HCT116 (cell line): Measurements from ENCODE around the gene FNDC3B.

ENCODE experiments used
- CTCF ChIP-seq, 3 experiments: fragments of 200-600 bp in 1 of 3; sonication (generic) in 1 of 3; IDR thresholded peaks in 2 of 3; conservative IDR thresholded peaks in 1 of 3; 2 replicates each; pipeline ENCODE4 v1.5.1; 2012 to 2017; ENCODE audit warnings: low read depth in 2 of 3, low read length in 2 of 3, antibody characterized with exemption in 1 of 3, borderline replicate concordance in 1 of 3, control low read depth in 1 of 3, mild to moderate bottlenecking in 1 of 3, mixed read lengths in 1 of 3, mixed run types in 1 of 3, moderate library complexity in 1 of 3; ENCODE audit not compliant: insufficient read depth in 1 of 3
- ELF1 ChIP-seq: IDR thresholded peaks from 2 replicates; pipeline ENCODE4 v1.6.1; 2012; ENCODE audit warnings: low read depth, borderline replicate concordance
- EZH2 ChIP-seq: fragments of 200-600 bp; sonication (generic); IDR thresholded peaks from 2 replicates; pipeline ENCODE4 v1.6.1; 2017; ENCODE audit warnings: antibody characterized with exemption, mixed run types
- JUND ChIP-seq: IDR thresholded peaks from 2 replicates; pipeline ENCODE4 v1.6.1; 2012
- POLR2A ChIP-seq: IDR thresholded peaks from 2 replicates; pipeline ENCODE4 v1.7.0; 2011; ENCODE audit warnings: borderline replicate concordance; ENCODE audit not compliant: insufficient read depth, insufficient read length; ENCODE audit errors: extremely low read depth
- POLR2AphosphoS5 ChIP-seq: IDR thresholded peaks from 2 replicates; pipeline ENCODE4 v1.6.1; 2011; ENCODE audit warnings: mild to moderate bottlenecking, low read depth, low read length, moderate library complexity
- SP1 ChIP-seq: IDR thresholded peaks from 2 replicates; pipeline ENCODE4 v1.6.1; 2012; ENCODE audit warnings: low read depth
- ZFX ChIP-seq: fragments of 450-650 bp; IDR thresholded peaks from 2 replicates; pipeline ENCODE4 v1.6.1; 2017
- TF ChIP-seq, protein P1 (sequence below): IDR thresholded peaks from 2 replicates; pipeline ENCODE4 v1.6.1; 2012; ENCODE audit warnings: low read depth

DNA sequence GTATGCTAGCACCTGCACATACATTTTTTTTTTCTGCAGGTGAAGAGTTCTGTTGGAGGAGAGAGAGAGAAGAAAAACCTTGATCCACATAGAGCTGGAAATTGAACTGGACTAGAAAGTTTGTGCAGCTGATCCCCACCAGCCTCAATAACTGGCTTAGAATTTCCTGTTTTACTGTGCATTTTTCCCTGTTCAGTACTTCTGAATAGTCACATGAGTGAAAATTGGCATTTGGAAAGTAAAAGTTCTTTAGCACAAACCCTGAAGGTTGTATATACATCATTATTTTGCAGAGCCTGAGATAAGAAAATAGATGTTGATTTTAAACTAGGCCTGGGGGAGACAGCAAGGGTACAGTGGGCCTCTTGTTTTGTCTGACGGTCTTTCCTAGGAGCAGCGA, 366.5 kb downstream of the FNDC3B start:
- TF ChIP-seq CTCF (IDR thresholded peaks at IDR 0.05 in 2 of 3, conservative IDR thresholded peaks at IDR 0.05 in 1 of 3; ENCODE audit: borderline replicate concordance in 1 of 3, insufficient read depth in 1 of 3, low read depth in 2 of 3, low read length in 2 of 3) (no peak), POLR2A (no peak), EZH2 (no peak), ZFX (no peak), POLR2AphosphoS5 (no peak), ELF1 (no peak), SP1 (no peak), JUND (no peak)
- TF ChIP-seq, protein P1, sequence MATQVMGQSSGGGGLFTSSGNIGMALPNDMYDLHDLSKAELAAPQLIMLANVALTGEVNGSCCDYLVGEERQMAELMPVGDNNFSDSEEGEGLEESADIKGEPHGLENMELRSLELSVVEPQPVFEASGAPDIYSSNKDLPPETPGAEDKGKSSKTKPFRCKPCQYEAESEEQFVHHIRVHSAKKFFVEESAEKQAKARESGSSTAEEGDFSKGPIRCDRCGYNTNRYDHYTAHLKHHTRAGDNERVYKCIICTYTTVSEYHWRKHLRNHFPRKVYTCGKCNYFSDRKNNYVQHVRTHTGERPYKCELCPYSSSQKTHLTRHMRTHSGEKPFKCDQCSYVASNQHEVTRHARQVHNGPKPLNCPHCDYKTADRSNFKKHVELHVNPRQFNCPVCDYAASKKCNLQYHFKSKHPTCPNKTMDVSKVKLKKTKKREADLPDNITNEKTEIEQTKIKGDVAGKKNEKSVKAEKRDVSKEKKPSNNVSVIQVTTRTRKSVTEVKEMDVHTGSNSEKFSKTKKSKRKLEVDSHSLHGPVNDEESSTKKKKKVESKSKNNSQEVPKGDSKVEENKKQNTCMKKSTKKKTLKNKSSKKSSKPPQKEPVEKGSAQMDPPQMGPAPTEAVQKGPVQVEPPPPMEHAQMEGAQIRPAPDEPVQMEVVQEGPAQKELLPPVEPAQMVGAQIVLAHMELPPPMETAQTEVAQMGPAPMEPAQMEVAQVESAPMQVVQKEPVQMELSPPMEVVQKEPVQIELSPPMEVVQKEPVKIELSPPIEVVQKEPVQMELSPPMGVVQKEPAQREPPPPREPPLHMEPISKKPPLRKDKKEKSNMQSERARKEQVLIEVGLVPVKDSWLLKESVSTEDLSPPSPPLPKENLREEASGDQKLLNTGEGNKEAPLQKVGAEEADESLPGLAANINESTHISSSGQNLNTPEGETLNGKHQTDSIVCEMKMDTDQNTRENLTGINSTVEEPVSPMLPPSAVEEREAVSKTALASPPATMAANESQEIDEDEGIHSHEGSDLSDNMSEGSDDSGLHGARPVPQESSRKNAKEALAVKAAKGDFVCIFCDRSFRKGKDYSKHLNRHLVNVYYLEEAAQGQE, result no peak
